ENCODE measurements around the gene MACROD2.

Gene MACROD2

DNA sequence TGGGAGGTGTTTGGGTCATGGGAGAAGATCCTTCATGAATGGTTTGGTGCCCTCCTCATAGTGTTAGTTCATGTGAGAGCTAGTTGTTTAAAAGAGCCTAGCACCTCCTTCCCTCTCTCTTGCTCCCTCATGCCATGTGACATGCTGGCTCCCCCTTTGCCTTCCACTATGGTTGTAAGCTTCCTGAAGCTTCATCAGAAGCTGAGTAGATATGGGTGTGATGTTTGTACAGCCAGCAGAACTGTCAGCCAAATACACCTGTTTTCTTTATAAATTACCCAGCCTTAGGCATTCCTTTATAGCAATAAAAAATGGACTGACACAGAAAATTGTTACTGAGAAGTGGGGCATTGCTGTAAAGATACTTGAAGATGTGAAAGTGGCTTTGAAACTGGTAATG, 1073.2 kb downstream of the MACROD2 start:
- POLR2A ChIA-PET, result no interaction called here
- CTCF ChIA-PET, result no interaction called here

More for the DNA sequence above, 1073.2 kb downstream of the MACROD2 start:
- H3K27ac ChIP-seq (ENCODE audit: extremely low read depth, low read depth, low read length), result no peak overlapping the region
- no peaks in the 10 kb centered on the region for H3K9me3 ChIP-seq (ENCODE audit: control insufficient read depth, insufficient read depth, low read depth, low read length)
- H3K4me3 ChIP-seq (ENCODE audit: low read depth, low read length), result no peak overlapping the region
- H3K4me1 ChIP-seq (ENCODE audit: control insufficient read depth, insufficient read depth, low read length), result no peaks in the 10 kb centered on the region
- TF ChIP-seq, protein P1, sequence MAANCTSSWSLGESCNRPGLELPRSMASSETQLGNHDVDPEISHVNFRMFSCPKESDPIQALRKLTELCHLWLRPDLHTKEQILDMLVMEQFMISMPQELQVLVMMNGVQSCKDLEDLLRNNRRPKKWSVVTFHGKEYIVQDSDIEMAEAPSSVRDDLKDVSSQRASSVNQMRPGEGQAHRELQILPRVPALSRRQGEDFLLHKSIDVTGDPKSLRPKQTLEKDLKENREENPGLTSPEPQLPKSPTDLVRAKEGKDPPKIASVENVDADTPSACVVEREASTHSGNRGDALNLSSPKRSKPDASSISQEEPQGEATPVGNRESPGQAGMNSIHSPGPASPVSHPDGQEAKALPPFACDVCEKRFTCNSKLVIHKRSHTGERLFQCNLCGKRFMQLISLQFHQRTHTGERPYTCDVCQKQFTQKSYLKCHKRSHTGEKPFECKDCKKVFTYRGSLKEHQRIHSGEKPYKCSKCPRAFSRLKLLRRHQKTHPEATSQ (tag by site-specific recombination; IDR thresholded peaks at IDR 0.05), result no peak
- no peak for TF ChIP-seq ZSCAN16 (tag by site-specific recombination; IDR thresholded peaks at IDR 0.05)
- TF ChIP-seq, protein P2, sequence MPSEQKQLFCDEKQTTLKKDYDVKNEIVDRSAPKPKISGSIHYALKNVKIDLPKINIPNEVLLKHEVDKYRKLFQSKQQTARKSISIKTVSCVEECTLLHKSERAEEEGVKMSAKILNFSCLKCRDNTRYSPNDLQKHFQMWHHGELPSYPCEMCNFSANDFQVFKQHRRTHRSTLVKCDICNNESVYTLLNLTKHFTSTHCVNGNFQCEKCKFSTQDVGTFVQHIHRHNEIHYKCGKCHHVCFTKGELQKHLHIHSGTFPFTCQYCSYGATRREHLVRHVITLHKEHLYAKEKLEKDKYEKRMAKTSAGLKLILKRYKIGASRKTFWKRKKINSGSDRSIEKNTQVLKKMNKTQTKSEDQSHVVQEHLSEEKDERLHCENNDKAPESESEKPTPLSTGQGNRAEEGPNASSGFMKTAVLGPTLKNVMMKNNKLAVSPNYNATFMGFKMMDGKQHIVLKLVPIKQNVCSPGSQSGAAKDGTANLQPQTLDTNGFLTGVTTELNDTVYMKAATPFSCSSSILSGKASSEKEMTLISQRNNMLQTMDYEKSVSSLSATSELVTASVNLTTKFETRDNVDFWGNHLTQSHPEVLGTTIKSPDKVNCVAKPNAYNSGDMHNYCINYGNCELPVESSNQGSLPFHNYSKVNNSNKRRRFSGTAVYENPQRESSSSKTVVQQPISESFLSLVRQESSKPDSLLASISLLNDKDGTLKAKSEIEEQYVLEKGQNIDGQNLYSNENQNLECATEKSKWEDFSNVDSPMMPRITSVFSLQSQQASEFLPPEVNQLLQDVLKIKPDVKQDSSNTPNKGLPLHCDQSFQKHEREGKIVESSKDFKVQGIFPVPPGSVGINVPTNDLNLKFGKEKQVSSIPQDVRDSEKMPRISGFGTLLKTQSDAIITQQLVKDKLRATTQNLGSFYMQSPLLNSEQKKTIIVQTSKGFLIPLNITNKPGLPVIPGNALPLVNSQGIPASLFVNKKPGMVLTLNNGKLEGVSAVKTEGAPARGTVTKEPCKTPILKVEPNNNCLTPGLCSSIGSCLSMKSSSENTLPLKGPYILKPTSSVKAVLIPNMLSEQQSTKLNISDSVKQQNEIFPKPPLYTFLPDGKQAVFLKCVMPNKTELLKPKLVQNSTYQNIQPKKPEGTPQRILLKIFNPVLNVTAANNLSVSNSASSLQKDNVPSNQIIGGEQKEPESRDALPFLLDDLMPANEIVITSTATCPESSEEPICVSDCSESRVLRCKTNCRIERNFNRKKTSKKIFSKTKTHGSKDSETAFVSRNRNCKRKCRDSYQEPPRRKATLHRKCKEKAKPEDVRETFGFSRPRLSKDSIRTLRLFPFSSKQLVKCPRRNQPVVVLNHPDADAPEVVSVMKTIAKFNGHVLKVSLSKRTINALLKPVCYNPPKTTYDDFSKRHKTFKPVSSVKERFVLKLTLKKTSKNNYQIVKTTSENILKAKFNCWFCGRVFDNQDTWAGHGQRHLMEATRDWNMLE (tag by site-specific recombination; conservative IDR thresholded peaks at IDR 0.05; ENCODE audit: low read depth), result no peak
- TF ChIP-seq, protein P3, sequence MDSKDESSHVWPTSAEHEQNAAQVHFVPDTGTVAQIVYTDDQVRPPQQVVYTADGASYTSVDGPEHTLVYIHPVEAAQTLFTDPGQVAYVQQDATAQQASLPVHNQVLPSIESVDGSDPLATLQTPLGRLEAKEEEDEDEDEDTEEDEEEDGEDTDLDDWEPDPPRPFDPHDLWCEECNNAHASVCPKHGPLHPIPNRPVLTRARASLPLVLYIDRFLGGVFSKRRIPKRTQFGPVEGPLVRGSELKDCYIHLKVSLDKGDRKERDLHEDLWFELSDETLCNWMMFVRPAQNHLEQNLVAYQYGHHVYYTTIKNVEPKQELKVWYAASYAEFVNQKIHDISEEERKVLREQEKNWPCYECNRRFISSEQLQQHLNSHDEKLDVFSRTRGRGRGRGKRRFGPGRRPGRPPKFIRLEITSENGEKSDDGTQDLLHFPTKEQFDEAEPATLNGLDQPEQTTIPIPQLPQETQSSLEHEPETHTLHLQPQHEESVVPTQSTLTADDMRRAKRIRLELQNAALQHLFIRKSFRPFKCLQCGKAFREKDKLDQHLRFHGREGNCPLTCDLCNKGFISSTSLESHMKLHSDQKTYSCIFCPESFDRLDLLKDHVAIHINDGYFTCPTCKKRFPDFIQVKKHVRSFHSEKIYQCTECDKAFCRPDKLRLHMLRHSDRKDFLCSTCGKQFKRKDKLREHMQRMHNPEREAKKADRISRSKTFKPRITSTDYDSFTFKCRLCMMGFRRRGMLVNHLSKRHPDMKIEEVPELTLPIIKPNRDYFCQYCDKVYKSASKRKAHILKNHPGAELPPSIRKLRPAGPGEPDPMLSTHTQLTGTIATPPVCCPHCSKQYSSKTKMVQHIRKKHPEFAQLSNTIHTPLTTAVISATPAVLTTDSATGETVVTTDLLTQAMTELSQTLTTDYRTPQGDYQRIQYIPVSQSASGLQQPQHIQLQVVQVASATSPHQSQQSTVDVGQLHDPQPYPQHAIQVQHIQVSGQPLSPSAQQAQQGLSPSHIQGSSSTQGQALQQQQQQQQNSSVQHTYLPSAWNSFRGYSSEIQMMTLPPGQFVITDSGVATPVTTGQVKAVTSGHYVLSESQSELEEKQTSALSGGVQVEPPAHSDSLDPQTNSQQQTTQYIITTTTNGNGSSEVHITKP (tag by site-specific recombination; IDR thresholded peaks at IDR 0.05), result no peak
- TF ChIP-seq SP3 (tag by site-specific recombination; IDR thresholded peaks at IDR 0.05), result no peak
- TF ChIP-seq SETDB1 (IDR thresholded peaks at IDR 0.05; ENCODE audit: insufficient read length, low read length), result no peak
- no peak for TF ChIP-seq ZNF777 (tag by site-specific recombination; IDR thresholded peaks at IDR 0.05; ENCODE audit: borderline replicate concordance)
- TF ChIP-seq, protein P4, sequence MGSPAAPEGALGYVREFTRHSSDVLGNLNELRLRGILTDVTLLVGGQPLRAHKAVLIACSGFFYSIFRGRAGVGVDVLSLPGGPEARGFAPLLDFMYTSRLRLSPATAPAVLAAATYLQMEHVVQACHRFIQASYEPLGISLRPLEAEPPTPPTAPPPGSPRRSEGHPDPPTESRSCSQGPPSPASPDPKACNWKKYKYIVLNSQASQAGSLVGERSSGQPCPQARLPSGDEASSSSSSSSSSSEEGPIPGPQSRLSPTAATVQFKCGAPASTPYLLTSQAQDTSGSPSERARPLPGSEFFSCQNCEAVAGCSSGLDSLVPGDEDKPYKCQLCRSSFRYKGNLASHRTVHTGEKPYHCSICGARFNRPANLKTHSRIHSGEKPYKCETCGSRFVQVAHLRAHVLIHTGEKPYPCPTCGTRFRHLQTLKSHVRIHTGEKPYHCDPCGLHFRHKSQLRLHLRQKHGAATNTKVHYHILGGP (tag by site-specific recombination; IDR thresholded peaks at IDR 0.05), result no peak
- no peak for TF ChIP-seq ZNF610 (tag by site-specific recombination; IDR thresholded peaks at IDR 0.05; ENCODE audit: borderline replicate concordance)
- TF ChIP-seq, protein P5, sequence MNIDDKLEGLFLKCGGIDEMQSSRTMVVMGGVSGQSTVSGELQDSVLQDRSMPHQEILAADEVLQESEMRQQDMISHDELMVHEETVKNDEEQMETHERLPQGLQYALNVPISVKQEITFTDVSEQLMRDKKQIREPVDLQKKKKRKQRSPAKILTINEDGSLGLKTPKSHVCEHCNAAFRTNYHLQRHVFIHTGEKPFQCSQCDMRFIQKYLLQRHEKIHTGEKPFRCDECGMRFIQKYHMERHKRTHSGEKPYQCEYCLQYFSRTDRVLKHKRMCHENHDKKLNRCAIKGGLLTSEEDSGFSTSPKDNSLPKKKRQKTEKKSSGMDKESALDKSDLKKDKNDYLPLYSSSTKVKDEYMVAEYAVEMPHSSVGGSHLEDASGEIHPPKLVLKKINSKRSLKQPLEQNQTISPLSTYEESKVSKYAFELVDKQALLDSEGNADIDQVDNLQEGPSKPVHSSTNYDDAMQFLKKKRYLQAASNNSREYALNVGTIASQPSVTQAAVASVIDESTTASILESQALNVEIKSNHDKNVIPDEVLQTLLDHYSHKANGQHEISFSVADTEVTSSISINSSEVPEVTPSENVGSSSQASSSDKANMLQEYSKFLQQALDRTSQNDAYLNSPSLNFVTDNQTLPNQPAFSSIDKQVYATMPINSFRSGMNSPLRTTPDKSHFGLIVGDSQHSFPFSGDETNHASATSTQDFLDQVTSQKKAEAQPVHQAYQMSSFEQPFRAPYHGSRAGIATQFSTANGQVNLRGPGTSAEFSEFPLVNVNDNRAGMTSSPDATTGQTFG (tag by site-specific recombination; IDR thresholded peaks at IDR 0.05; ENCODE audit: borderline replicate concordance), result no peak
- no peak for TF ChIP-seq ZNF239 (tag by site-specific recombination; IDR thresholded peaks at IDR 0.05)
- no peak for TF ChIP-seq ZNF658 (tag by site-specific recombination; IDR thresholded peaks at IDR 0.05)
- TF ChIP-seq EGR2 (tag by site-specific recombination; IDR thresholded peaks at IDR 0.05; ENCODE audit: low read depth), result no peak
- no peak for TF ChIP-seq ZNF138 (tag by site-specific recombination; IDR thresholded peaks at IDR 0.05; ENCODE audit: borderline replicate concordance)
- no peak for TF ChIP-seq ZNF24 (tag by site-specific recombination; IDR thresholded peaks at IDR 0.05)
- TF ChIP-seq, protein P6, sequence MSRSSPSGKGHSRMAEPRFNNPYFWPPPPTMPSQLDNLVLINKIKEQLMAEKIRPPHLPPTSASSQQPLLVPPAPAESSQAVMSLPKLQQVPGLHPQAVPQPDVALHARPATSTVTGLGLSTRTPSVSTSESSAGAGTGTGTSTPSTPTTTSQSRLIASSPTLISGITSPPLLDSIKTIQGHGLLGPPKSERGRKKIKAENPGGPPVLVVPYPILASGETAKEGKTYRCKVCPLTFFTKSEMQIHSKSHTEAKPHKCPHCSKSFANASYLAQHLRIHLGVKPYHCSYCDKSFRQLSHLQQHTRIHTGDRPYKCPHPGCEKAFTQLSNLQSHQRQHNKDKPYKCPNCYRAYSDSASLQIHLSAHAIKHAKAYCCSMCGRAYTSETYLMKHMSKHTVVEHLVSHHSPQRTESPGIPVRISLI (tag by site-specific recombination; IDR thresholded peaks at IDR 0.05), result no peak
- H3K36me3 ChIP-seq (ENCODE audit: control insufficient read depth in 2 of 2, insufficient read depth in 1 of 2, low read length in 2 of 2), result no peaks in the 10 kb centered on the region
